SK-N-DZ (cell line): ENCODE results near the gene MYO15B.

Experiments used
- DNase-seq: peaks from one replicate; pipeline ENCODE4 v3.0.0-alpha.2; 2015; ENCODE audit warnings: low spot score

The MYO15B gene

DNA sequence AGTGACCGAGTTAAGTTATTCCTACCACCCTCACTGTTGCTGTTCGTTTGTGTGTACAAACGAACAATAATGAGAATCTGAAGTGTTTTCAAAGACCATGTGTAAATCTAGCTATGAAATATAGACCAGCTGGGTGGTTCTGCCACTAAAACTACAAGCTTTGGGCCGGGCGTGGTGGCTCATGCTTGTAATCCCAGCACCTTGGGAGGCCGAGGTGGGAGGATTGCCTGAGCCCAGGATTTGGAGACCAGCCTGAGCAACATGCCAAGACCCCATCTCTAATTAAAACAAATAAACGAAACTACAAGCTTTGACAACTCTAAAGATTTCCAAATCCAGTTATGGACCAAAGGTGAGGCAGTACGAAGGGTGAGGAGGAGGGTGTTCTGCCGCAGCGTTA lies 78.4 kb downstream of the MYO15B start:
- DNase-seq: no peak

DNA sequence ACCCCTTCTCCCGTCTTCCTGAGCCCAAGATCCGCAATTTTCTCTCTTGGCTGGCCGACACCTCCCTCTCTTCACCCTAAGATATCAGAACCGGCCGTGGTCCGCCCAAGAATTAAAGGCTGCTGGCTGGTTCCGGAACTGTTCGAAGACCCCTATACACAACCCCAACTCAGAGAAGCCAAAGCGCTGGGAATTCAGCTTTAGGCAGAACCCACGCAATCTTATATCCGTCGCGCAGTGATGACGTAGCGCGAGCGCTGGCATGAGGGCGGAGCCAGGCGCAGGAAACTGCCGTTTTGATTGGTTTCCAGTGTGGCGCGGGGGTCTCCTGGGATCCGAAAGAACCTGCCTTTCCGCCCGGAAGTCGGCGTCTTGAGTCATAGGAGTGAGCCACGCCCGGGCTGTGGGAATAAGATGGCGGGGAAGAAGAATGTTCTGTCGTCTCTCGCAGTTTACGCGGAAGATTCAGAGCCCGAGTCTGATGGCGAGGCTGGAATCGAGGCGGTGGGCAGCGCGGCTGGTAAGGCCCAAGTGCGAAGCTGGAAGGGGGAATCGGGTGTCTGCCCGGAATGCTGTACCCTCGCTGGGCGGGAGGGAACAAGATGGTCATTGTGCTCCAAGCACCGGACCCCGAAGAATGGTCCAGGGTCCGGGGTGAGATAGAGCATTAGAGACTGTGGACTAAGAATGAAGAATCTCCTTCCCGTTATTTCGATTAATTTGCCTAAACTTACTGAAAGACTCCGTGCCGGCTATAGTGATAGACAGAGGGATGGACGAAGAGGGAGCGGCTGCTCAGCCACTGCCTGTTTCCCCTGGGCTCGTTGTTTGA lies 79.6 kb downstream of the MYO15B start, which contains the start of the genes RECQL5 and SAP30BP:
Gene RECQL5, minus strand, starts transcription at position 196 of the 832 bp plus-strand sequence. CDS start 597 bp downstream, outside the sequence.
Gene SAP30BP, plus strand, starts transcription at position 380 of the 832 bp plus-strand sequence. Its CDS starts 35 bp downstream, at position 415.
- peak; percentile 99 for DNase-seq

DNA sequence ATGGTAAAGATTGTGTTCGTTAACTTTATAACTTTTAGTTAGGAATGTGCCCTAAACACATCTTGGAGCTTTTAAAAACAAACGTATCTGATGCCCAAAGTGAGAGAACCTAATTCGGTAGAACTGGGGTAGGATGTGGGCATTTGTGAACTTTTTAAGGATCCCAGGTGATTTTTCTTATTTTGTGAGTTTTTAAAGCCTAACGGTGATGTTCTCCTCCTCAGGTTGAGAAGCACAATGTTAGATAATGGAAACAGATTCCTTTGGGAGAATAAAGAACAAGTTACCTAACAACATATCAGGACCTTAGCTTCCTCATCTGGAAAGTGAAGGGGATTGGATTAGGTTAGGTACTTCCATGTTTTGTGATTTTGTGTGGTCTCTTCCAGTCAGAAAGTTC lies 80.2 kb downstream of the MYO15B start:
- no peak for DNase-seq

DNA sequence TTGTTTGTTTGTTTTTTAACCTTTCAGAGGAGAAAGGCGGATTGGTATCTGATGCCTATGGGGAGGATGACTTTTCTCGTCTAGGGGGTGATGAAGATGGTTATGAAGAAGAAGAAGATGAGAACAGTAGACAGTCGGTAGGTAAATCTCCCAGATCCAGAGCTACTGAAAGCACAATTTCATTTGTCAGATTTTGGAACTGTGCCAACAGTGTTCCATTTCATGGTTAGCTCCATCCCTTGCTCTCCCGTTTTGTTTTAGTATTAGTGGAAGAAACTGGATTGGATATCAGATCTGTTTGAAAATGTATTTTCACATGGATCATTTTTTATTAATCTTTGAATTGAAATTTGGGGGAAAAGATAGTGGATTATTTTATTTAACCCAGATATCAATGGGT lies 80.9 kb downstream of the MYO15B start:
- DNase-seq: no peak

DNA sequence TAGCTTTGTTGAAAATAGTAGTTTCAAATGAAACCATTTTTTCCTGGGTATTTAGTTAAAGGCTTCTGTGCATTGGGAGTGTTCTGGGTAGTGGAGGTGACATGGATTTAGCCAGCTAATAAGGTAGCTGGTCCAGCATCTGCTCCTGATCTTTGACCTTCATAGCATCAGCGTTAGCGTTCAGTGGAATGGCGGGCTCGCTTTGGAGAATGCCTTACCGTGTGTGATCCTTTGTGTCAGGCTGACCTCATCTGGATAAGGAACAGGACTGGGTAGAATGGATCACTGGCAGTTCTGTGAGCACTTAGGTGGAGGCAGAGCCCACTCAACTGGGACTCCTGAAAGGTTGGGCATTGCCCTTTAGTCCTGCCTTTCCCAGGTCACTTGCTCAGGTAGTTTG lies 83.3 kb downstream of the MYO15B start:
- DNase-seq: no peak

DNA sequence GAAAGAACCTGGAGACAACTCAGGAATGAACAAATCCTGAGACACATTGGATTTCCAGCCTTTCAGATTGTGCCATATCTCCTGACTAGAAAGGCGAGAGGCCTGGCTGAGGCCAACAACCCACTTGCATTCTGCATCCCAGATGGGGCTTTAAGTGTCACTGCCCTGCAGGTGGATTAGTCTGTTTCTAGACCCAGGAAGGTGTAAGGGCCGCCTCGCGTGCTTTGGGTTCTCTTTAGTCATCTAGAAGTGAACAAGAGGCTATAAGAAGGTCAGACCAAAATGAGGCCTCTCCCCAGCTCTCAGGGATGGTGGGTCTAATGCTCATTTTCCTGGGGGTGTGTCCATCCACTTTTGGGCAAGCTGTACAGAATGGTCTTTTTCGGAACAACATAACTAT lies 84.4 kb downstream of the MYO15B start:
- no peak for DNase-seq

DNA sequence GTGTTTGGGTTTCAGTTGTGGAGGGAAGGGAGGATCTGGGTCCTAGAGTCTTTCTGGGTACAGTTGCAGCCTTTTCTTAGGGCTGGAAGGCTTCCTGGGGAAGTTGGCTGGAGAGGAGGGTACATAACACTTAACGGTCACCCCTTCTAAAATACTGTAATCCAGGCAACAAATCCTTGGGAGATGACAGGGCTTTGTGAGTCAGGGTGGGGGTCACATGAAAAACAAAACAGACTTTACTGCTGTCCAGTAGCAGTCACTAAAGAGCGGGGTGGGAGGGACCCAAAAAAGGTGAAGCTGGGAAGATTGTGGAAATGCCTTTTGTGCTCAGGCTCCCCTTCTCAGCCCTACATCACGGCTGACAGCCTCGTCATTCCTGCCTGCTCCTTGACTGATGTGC lies 85.9 kb downstream of the MYO15B start:
- no peak for DNase-seq
